Inflammatory macrophage (primary cell): ENCODE results near the gene PDSS2.

Experiments used
- DNase-seq, 2 donors: peaks; one replicate each; pipeline ENCODE4 v3.0.0-alpha.2; 2020 to 2022

PDSS2 gene

GRCh38 chr6:107114213-107114925 lies 345.0 kb downstream of the PDSS2 start:
- DNase-seq = peak; percentile 87 to 89

GRCh38 chr6:107110200-107110599 lies 349.2 kb downstream of the PDSS2 start:
- peak; percentile 73 to 79 for DNase-seq

GRCh38 chr6:107108201-107108890 lies 351.0 kb downstream of the PDSS2 start:
- peak in 1 of 2 donors; percentile 6 for DNase-seq

GRCh38 chr6:107107791-107108190 lies 351.6 kb downstream of the PDSS2 start:
- no peak for DNase-seq

DNA sequence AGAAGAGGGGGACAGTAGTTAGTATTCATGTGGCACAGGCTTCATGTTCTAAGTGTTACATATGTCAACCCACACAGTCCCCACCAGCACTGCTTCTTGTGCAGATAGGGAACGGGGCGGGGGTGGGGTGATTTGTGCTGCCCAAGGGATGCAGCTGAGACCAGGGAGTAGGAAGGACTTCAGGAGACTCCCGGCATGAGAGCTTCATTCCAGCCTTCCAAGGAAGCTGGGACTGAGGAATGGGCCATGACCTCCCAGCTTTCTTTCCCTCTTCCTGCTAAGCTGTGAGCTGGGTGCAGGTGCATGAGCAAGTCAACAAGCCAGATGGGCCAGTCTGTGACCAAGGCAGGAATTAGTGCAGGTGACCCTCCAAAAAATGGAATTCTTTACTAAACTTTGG lies 353.2 kb downstream of the PDSS2 start:
- peak in 1 of 2 donors; percentile 15 for DNase-seq

- peak; percentile 36 to 55 for DNase-seq
These were observed 353.8 kb downstream of the PDSS2 start for GRCh38 chr6:107105511-107106116.

DNA sequence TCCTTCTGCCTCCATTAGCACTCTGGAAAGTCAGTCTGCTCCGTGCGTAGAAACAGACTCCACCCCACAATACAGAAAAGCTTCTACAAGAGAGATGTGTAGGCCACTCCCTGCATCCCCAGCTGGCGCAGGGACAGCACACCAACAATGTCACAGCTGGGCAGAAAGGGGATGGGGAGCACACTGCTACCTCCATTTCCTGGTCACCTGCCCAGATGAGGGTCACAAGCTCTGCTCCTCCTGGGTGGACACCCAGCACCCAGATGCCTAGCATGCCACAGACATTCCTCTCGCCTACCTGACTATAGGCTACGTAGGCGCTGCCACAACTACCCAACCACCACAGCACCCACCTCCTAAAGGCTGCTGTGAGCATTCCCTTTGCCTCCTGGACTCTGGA lies 356.3 kb downstream of the PDSS2 start:
- DNase-seq = no peak
